Gastroesophageal sphincter (tissue), 4 donors: Measurements from ENCODE around the gene XPOT. TPM values are rescaled to one million over a fixed set of nuclear protein-coding genes. Genes with fewer than 3 reads are reported as not detected.

Source experiments
- ATAC-seq: fragments of 150-250 bp; one replicate; pipeline ENCODE4 v1.9.1; 2016; ENCODE audit warnings: mild to moderate bottlenecking, moderate library complexity
- H3K27ac ChIP-seq, 4 donors: fragments of 200-600 bp; sonication (generic) in 3 of 4; 1 replicate in 3 of 4; 2 replicates in 1 of 4; pipeline ENCODE4 v1.5.1; 2016 to 2019
- H3K27me3 ChIP-seq: fragments of 200-600 bp; sonication (generic); one replicate; pipeline ENCODE4 v1.5.1; 2019
- H3K36me3 ChIP-seq, 2 donors: fragments of 200-600 bp; sonication (generic); one replicate each; pipeline ENCODE4 v1.5.1; 2019; ENCODE audit warnings: control low read depth in 1 of 2
- H3K4me1 ChIP-seq, 3 donors: fragments of 200-600 bp; sonication (generic); 1 replicate in 2 of 3; 2 replicates in 1 of 3; pipeline ENCODE4 v1.5.1; 2016 to 2019; ENCODE audit warnings: control low read depth in 2 of 3
- H3K4me3 ChIP-seq, 2 donors: fragments of 200-600 bp; sonication (generic); one replicate each; pipeline ENCODE4 v1.5.1; 2019; ENCODE audit warnings: mild to moderate bottlenecking in 1 of 2, moderate library complexity in 1 of 2
- H3K9me3 ChIP-seq, 3 donors: fragments of 200-600 bp; sonication (generic); one replicate each; pipeline ENCODE4 v1.5.1; 2017 to 2019; ENCODE audit warnings: control low read depth in 2 of 3
- EP300 ChIP-seq: sonication (generic); formaldehyde crosslinking; IDR thresholded peaks from one replicate; pipeline ENCODE4 v1.6.1; 2017; ENCODE audit warnings: antibody characterized with exemption, mild to moderate bottlenecking
- POLR2A ChIP-seq, 2 donors: fragments of 450-650 bp; IDR thresholded peaks; one replicate each; pipeline ENCODE4 v1.6.1; 2017; ENCODE audit warnings: antibody characterized with exemption in 2 of 2, mild to moderate bottlenecking in 2 of 2, moderate library complexity in 1 of 2
- POLR2AphosphoS5 ChIP-seq: sonication (generic); formaldehyde crosslinking; IDR thresholded peaks from one replicate; pipeline ENCODE4 v1.6.1; 2017; ENCODE audit warnings: antibody characterized with exemption
- WGBS, 2 donors: methylation state at CpG; one replicate each; pipeline ENCODE4 v1.1.5; 2018; ENCODE audit warnings: low coverage in 1 of 2; 5-methylcytosine and 5-hydroxymethylcytosine counted together
- total RNA-seq, 4 donors: library from RNA; depleted of rRNA; stranded (reverse); fragments of >200 nt; gene quantifications; one replicate each; pipeline ENCODE4 v1.1.0, GENCODE V29; 2016
- TF ChIP-seq, protein P1 (sequence below), 4 experiments: fragments of 200-600 bp in 2 of 4; fragments of 450-650 bp in 2 of 4; sonication (generic) in 1 of 4; IDR thresholded peaks; one replicate each; pipeline ENCODE4 v1.5.1; 2017 to 2019; ENCODE audit warnings: antibody characterized with exemption in 4 of 4, mild to moderate bottlenecking in 2 of 4, moderate library complexity in 2 of 4

XPOT gene
- total RNA-seq, 4 donors from 2014 or later: 26.4 to 37.2 (median 32.5) TPM

DNA sequence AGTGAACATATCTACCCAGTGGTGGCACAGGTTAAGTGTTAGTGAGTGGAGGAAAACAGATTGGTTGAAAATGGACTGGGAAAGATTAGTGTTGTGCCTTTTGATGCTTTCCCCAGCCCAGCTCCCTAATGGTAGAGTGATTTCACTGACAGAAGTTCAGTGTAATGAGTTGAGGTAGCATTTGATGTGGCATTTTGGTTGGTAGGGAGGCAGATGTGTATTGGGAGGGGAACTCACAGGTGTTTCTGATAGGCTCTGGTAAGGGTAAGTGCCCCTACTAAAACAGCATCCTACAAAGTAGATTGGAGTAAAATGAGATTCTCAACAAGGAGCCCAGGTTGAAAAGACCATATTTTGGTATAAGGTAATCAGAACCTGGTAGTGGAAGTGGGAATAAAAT is 51.9 kb downstream of the XPOT start:
- Histone ChIP-seq H3K9me3 (no peaks in the 10 kb centered on the region), H3K27me3 (no peaks in the 10 kb centered on the region), H3K4me1 (peaks cover 0 to 57% (median 9%) of the 10 kb centered on the region in 3 donors), H3K36me3 (peaks cover 0 to 31% of the 10 kb centered on the region in 2 donors), H3K4me3 (no peak overlapping the region), H3K27ac (no peak overlapping the region)
- ATAC-seq: no peak
- TF ChIP-seq, protein P1, sequence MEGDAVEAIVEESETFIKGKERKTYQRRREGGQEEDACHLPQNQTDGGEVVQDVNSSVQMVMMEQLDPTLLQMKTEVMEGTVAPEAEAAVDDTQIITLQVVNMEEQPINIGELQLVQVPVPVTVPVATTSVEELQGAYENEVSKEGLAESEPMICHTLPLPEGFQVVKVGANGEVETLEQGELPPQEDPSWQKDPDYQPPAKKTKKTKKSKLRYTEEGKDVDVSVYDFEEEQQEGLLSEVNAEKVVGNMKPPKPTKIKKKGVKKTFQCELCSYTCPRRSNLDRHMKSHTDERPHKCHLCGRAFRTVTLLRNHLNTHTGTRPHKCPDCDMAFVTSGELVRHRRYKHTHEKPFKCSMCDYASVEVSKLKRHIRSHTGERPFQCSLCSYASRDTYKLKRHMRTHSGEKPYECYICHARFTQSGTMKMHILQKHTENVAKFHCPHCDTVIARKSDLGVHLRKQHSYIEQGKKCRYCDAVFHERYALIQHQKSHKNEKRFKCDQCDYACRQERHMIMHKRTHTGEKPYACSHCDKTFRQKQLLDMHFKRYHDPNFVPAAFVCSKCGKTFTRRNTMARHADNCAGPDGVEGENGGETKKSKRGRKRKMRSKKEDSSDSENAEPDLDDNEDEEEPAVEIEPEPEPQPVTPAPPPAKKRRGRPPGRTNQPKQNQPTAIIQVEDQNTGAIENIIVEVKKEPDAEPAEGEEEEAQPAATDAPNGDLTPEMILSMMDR (IDR thresholded peaks at IDR 0.05): no peak
- no peak for TF ChIP-seq POLR2AphosphoS5
- TF ChIP-seq EP300: no peak
- no peak for TF ChIP-seq POLR2A (IDR thresholded peaks at IDR 0.05)

DNA sequence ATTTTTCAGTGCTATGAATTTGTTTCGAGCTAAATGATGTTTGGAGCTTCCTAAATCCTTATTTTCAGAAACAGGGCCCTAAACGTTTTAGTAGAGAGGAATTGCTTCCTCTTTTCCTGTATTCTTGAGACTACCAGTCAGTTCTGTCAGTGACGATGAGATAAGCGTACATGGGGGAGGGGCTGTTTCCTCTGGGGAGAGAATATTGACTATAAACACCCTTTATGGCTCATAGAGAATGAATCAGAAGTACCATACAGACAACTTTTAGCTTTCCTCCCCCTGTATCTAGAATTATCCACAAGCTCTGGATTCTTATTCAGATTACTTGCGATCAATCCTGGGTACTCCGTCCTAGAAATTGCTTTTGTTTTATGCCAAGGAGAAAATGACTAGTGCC is 52.8 kb downstream of the XPOT start:
- 54 to 65% methylated on average over 4 to 6 of the region's 6 CpGs for WGBS, 2 donors

DNA sequence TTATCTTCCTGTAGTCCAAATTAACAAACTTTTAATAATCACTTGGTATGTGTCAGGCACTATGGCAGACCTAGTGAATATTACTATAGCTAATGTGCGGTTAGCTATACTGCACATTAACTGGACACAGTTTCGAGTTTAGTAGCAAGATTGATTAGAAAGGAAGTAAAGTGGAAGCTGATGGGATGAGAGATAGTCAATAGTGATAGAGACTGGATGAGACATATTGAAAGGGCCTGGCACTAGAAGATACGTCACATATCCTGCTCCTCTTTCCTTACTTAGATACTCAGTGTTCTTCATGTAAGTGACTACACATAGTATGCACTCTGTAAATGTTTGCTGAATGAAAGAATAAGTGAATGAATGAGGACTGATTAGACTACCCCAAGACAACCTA is 53.3 kb downstream of the XPOT start:
- H3K36me3 ChIP-seq: peaks cover 0 to 42% of the 10 kb centered on the region in 2 donors
- ATAC-seq: no peak
- no peak for TF ChIP-seq POLR2A (IDR thresholded peaks at IDR 0.05)
- TF ChIP-seq, protein P1 (IDR thresholded peaks at IDR 0.05): no peak
- TF ChIP-seq POLR2AphosphoS5: no peak
- TF ChIP-seq EP300: no peak
- H3K4me1 ChIP-seq: peaks cover 0 to 53% (median 12%) of the 10 kb centered on the region in 3 donors
- H3K4me3 ChIP-seq: no peak overlapping the region
- H3K27me3 ChIP-seq: no peaks in the 10 kb centered on the region
- 79 to 93% methylated on average over 3 of the region's 3 CpGs for WGBS, 2 donors
- H3K9me3 ChIP-seq: no peaks in the 10 kb centered on the region
- H3K27ac ChIP-seq: no peak overlapping the region

More for the DNA sequence above, 52.8 kb downstream of the XPOT start:
- TF ChIP-seq POLR2A (IDR thresholded peaks at IDR 0.05) (no peak), EP300 (no peak)
- TF ChIP-seq, protein P1 (IDR thresholded peaks at IDR 0.05): no peak
- H3K27me3 ChIP-seq: no peaks in the 10 kb centered on the region
- no peak for ATAC-seq
- no peak overlapping the region for H3K4me3 ChIP-seq
- H3K4me1 ChIP-seq: peaks cover 0 to 53% (median 12%) of the 10 kb centered on the region in 3 donors
- no peaks in the 10 kb centered on the region for H3K9me3 ChIP-seq
- H3K27ac ChIP-seq: no peak overlapping the region
- peaks cover 0 to 40% of the 10 kb centered on the region in 2 donors for H3K36me3 ChIP-seq

DNA sequence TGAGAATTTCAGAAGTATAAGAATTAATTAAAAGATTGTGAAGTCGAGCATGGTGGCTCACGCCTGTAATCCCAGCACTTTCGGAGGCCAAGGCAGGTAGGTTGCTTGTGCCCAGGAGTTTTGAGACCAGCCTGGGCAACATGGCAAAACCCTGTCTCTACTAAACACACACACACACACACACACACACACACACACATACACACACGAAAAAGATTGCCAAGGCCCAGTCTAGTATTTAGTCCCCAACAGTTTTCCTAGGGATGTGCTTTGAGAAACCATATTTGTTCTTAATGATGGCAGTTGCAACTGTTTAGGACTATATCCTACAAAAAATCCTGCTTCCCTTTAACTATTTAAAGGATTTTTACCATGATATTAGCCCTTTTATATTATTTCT is 53.7 kb downstream of the XPOT start:
- no peak overlapping the region for H3K4me3 ChIP-seq
- peaks cover 0 to 45% of the 10 kb centered on the region in 2 donors for H3K36me3 ChIP-seq
- TF ChIP-seq POLR2A (IDR thresholded peaks at IDR 0.05): no peak
- H3K9me3 ChIP-seq: no peaks in the 10 kb centered on the region
- peaks cover 0 to 49% (median 12%) of the 10 kb centered on the region in 3 donors for H3K4me1 ChIP-seq
- 82 to 84% methylated on average over 3 to 4 of the region's 4 CpGs for WGBS, 2 donors
- no peak for ATAC-seq
- H3K27me3 ChIP-seq: no peaks in the 10 kb centered on the region
- H3K27ac ChIP-seq: no peak overlapping the region

DNA sequence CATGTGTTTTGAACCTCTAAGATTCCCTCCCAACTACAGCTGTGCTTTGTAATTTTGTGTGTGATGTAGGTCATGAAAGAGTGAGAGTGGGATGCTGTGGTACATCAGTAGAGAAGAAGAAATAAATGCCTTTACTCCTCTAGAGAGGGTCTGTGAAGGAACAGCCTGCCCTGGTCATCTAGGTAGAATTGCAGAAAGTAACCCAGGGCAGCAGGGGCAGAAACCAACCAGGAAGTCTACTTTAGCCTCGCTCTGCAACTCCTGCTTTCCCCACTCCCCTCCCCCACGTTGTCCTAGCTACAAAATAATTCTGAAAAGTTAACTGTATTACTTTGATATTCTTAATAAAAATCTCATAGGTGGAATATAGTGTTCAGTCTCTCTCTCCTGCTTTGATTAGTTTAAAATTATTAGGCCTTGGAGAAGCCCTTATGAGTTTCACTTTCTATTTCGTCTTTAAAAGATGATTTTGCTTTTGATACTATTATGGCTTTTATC is 55.3 kb downstream of the XPOT start:
- Histone ChIP-seq H3K27me3 (no peaks in the 10 kb centered on the region), H3K9me3 (no peaks in the 10 kb centered on the region), H3K4me3 (peak overlapping the region; percentile 25 to 32), H3K27ac (peak overlapping the region; percentile 11 to 67 (median 42)), H3K36me3 (peaks cover 0 to 60% of the 10 kb centered on the region in 2 donors), H3K4me1 (peaks cover 0 to 35% (median 12%) of the 10 kb centered on the region in 3 donors)
- WGBS, 2 donors: 23 to 31% methylated on average over 3 of the region's 3 CpGs
- ATAC-seq: no peak
- no peak for TF ChIP-seq POLR2A (IDR thresholded peaks at IDR 0.05)
- TF ChIP-seq, protein P1 (IDR thresholded peaks at IDR 0.05): no peak
- no peak for TF ChIP-seq EP300
- no peak for TF ChIP-seq POLR2AphosphoS5
